ENCODE results near the gene OBI1.

OBI1 gene

GRCh38 chr13:78658630-78659449, at the start of gene OBI1:
Gene OBI1 (minus strand): TSS chr13:78659155. CDS start chr13:78659120, 35 bp downstream.
- DNase-seq (ENCODE audit: low read depth in 2 of 2), result peak; percentile 81 to 84

GRCh38 chr13:78701383-78701782, 42.4 kb upstream of the OBI1 start:
- no peak for DNase-seq (ENCODE audit: low read depth in 2 of 2)

GRCh38 chr13:78700121-78700910, 41.4 kb upstream of the OBI1 start:
- no peak for DNase-seq (ENCODE audit: low read depth in 2 of 2)

- no peak for DNase-seq (ENCODE audit: low read depth in 2 of 2)
These were observed 30.1 kb upstream of the OBI1 start for GRCh38 chr13:78689011-78689410.

- no peak for DNase-seq (ENCODE audit: low read depth in 2 of 2)
These were observed 27.5 kb upstream of the OBI1 start for GRCh38 chr13:78686461-78686860.

- DNase-seq (ENCODE audit: low read depth in 2 of 2), result no peak
These were observed 21.8 kb upstream of the OBI1 start for GRCh38 chr13:78680576-78681350.

- no peak for DNase-seq (ENCODE audit: low read depth in 2 of 2)
These were observed 21.2 kb upstream of the OBI1 start for GRCh38 chr13:78680115-78680561.

GRCh38 chr13:78679329-78679728, 20.4 kb upstream of the OBI1 start:
- DNase-seq (ENCODE audit: low read depth in 2 of 2), result no peak

GRCh38 chr13:78675112-78675511, 16.2 kb upstream of the OBI1 start:
- no peak for DNase-seq (ENCODE audit: low read depth in 2 of 2)

GRCh38 chr13:78674638-78675037, 15.7 kb upstream of the OBI1 start:
- no peak for DNase-seq (ENCODE audit: low read depth in 2 of 2)

- DNase-seq (ENCODE audit: low read depth in 2 of 2), result no peak
These were observed 3.5 kb upstream of the OBI1 start for GRCh38 chr13:78662467-78662866.

GRCh38 chr13:78660495-78660857, 1.5 kb upstream of the OBI1 start:
- DNase-seq (ENCODE audit: low read depth in 2 of 2), result no peak

- no peak for DNase-seq (ENCODE audit: low read depth in 2 of 2)
These were observed 958 bp upstream of the OBI1 start for GRCh38 chr13:78659732-78660494.

- no peak for DNase-seq (ENCODE audit: low read depth in 2 of 2)
These were observed 435 bp upstream of the OBI1 start for GRCh38 chr13:78659450-78659730.

GRCh38 chr13:78657699-78658629, 991 bp downstream of the OBI1 start:
- DNase-seq (ENCODE audit: low read depth in 2 of 2), result no peak

GRCh38 chr13:78655906-78656305, 3.0 kb downstream of the OBI1 start:
- no peak for DNase-seq (ENCODE audit: low read depth in 2 of 2)

- DNase-seq (ENCODE audit: low read depth in 2 of 2), result no peak
These were observed 3.9 kb downstream of the OBI1 start for GRCh38 chr13:78655007-78655406.

- DNase-seq (ENCODE audit: low read depth in 2 of 2), result no peak
These were observed 6.3 kb downstream of the OBI1 start for GRCh38 chr13:78652651-78653050.

GRCh38 chr13:78650717-78651083, 8.3 kb downstream of the OBI1 start:
- no peak for DNase-seq (ENCODE audit: low read depth in 2 of 2)

GRCh38 chr13:78649997-78650716, 8.8 kb downstream of the OBI1 start:
- no peak for DNase-seq (ENCODE audit: low read depth in 2 of 2)
